ENCODE results near the gene FGF22.

Gene FGF22

GRCh38 chr19:681029-682019 lies 41.6 kb downstream of the FGF22 start:
- no peak for DNase-seq

DNA sequence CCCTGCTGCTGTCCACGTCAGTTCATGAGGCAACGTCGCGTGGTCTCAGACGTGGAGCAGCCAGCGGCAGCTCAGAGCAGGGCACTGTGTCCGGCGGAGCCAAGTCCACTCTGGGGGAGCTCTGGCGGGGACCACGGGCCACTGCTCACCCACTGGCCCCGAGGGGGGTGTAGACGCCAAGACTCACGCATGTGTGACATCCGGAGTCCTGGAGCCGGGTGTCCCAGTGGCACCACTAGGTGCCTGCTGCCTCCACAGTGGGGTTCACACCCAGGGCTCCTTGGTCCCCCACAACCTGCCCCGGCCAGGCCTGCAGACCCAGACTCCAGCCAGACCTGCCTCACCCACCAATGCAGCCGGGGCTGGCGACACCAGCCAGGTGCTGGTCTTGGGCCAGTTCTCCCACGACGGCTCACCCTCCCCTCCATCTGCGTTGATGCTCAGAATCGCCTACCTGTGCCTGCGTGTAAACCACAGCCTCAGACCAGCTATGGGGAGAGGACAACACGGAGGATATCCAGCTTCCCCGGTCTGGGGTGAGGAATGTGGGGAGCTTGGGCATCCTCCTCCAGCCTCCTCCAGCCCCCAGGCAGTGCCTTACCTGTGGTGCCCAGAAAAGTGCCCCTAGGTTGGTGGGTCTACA lies 43.1 kb downstream of the FGF22 start:
- DNase-seq: no peak

- no peak for DNase-seq
Measured at GRCh38 chr19:685454-685931, 45.8 kb downstream of the FGF22 start.

GRCh38 chr19:686589-687297 lies 47.1 kb downstream of the FGF22 start:
- DNase-seq: no peak

DNA sequence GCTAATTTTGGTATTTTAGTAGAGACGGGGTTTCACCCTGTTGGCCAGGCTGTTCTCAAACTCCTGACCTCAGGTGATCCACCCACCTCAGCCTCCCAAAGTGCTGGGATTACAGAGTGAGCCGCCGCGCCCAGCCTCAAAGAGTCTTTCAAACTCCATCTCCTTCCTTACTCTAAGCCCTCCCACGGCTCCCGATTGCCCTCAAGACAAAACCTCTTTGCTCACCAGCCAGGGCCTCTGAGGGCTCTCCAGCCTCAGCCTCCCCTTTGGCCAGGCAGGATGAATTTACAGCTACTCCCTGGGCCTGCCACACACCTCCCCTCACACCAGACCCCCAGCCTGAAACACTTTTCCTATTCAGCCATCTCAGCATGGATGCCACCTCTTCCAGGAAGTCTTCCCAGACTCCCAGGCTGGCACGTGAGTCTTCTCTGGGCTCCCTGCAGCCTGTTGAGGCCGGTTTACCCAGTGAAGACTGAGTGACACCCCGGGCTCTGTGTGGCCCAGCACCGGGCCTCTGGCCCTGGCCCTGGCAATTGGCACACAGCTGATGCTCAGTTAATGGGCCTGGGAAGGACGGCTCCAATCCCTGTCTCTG lies 48.0 kb downstream of the FGF22 start:
- DNase-seq: no peak

- no peak for DNase-seq
Measured at GRCh38 chr19:688214-688613, 48.5 kb downstream of the FGF22 start.

- no peak for DNase-seq
Measured at GRCh38 chr19:688992-689391, 49.3 kb downstream of the FGF22 start.

- DNase-seq: no peak
Measured at GRCh38 chr19:690203-690602, 50.5 kb downstream of the FGF22 start.
